Vagina (tissue), 2 donors: ENCODE results near the gene TMEM255B. TPM values are rescaled to one million over a fixed set of nuclear protein-coding genes. Genes with fewer than 3 reads are reported as not detected.
A peak's percentile ranks its signal among the peaks of the same experiment; 100 is the strongest.

Experiments used
- DNase-seq, 2 donors: peaks; one replicate each; pipeline ENCODE4 v3.0.0-alpha.2; 2017; ENCODE audit errors: extremely low spot score in 2 of 2
- H3K27ac ChIP-seq: fragments of 200-600 bp; sonication (generic); one replicate; pipeline ENCODE4 v1.5.1; 2019
- H3K27me3 ChIP-seq: fragments of 200-600 bp; sonication (generic); one replicate; pipeline ENCODE4 v1.5.1; 2019
- H3K36me3 ChIP-seq, 2 donors: fragments of 200-600 bp; sonication (generic); one replicate each; pipeline ENCODE4 v1.5.1; 2017 to 2019
- H3K4me1 ChIP-seq: fragments of 200-600 bp; sonication (generic); one replicate; pipeline ENCODE4 v1.5.1; 2019
- H3K4me3 ChIP-seq, 2 donors: fragments of 200-600 bp; sonication (generic); 1 replicate in 1 of 2; 2 replicates in 1 of 2; pipeline ENCODE4 v1.5.1; 2016 to 2019
- H3K9me3 ChIP-seq: fragments of 200-600 bp; sonication (generic); one replicate; pipeline ENCODE4 v1.5.1; 2019
- CTCF ChIP-seq, 3 experiments: fragments of 450-650 bp in 2 of 3; fragments of 200-600 bp in 1 of 3; sonication (generic) in 1 of 3; IDR thresholded peaks; one replicate each; pipeline ENCODE4 v1.5.1; 2017 to 2019; ENCODE audit warnings: antibody characterized with exemption in 3 of 3, mild to moderate bottlenecking in 2 of 3, moderate library complexity in 2 of 3
- POLR2A ChIP-seq, 2 donors: fragments of 450-650 bp; IDR thresholded peaks; one replicate each; pipeline ENCODE4 v1.6.1; 2017; ENCODE audit warnings: antibody characterized with exemption in 2 of 2, mild to moderate bottlenecking in 2 of 2, moderate library complexity in 2 of 2
- POLR2AphosphoS5 ChIP-seq, 2 donors: sonication (generic); formaldehyde crosslinking; IDR thresholded peaks; one replicate each; pipeline ENCODE4 v1.9.0; 2017; ENCODE audit warnings: antibody characterized with exemption in 2 of 2, mild to moderate bottlenecking in 2 of 2, low read depth in 1 of 2; ENCODE audit not compliant: insufficient read depth in 1 of 2
- intact Hi-C: fragments of 100-400 bp; cut with DNase I; formaldehyde crosslinking; loops from one replicate; pipeline ENCODE4 v1.15.1; 2023
- total RNA-seq: library from RNA; depleted of rRNA; stranded (reverse); fragments of >200 nt; gene quantifications from one replicate; pipeline ENCODE4 v1.2.3, GENCODE V29; 2016

TMEM255B gene
- total RNA-seq, 1 donor from 2014 or later, result 6.4 TPM

GRCh38 chr13:113766035-113766800 lies 7.2 kb downstream of the TMEM255B start:
- peaks cover 0 to 7% of the 10 kb centered on the region in 2 donors for H3K36me3 ChIP-seq
- H3K4me1 ChIP-seq, result no peaks in the 10 kb centered on the region
- DNase-seq, result no peak
- H3K9me3 ChIP-seq, result no peaks in the 10 kb centered on the region
- intact Hi-C loops, result no loop called here
- no peak for TF ChIP-seq POLR2AphosphoS5 (IDR thresholded peaks at IDR 0.05; ENCODE audit: insufficient read depth in 1 of 2, low read depth in 1 of 2)
- no peak for TF ChIP-seq CTCF (IDR thresholded peaks at IDR 0.05)
- TF ChIP-seq POLR2A (IDR thresholded peaks at IDR 0.05), result no peak
- H3K27me3 ChIP-seq, result no peaks in the 10 kb centered on the region
- H3K27ac ChIP-seq, result peak overlapping the region; percentile 35
- no peak overlapping the region for H3K4me3 ChIP-seq

- DNase-seq, result no peak
- no peaks in the 10 kb centered on the region for H3K9me3 ChIP-seq
- intact Hi-C loops, result no loop called here
- H3K27me3 ChIP-seq, result no peaks in the 10 kb centered on the region
- TF ChIP-seq CTCF (IDR thresholded peaks at IDR 0.05), result no peak
- H3K4me3 ChIP-seq, result no peak overlapping the region
- no peaks in the 10 kb centered on the region for H3K4me1 ChIP-seq
- no peak overlapping the region for H3K27ac ChIP-seq
- peaks cover 0 to 7% of the 10 kb centered on the region in 2 donors for H3K36me3 ChIP-seq
These were observed 8.3 kb downstream of the TMEM255B start for GRCh38 chr13:113767366-113767765.

GRCh38 chr13:113768018-113768905 lies 9.2 kb downstream of the TMEM255B start:
- Histone ChIP-seq H3K36me3 (peaks cover 0 to 7% of the 10 kb centered on the region in 2 donors), H3K27ac (no peak overlapping the region), H3K4me3 (no peak overlapping the region), H3K9me3 (no peaks in the 10 kb centered on the region), H3K27me3 (no peaks in the 10 kb centered on the region), H3K4me1 (no peaks in the 10 kb centered on the region)
- TF ChIP-seq POLR2AphosphoS5 (IDR thresholded peaks at IDR 0.05; ENCODE audit: insufficient read depth in 1 of 2, low read depth in 1 of 2), result no peak
- TF ChIP-seq CTCF (IDR thresholded peaks at IDR 0.05), result no peak
- TF ChIP-seq POLR2A (IDR thresholded peaks at IDR 0.05), result no peak
- no peak for DNase-seq
- intact Hi-C loops, result no loop called here

- TF ChIP-seq POLR2AphosphoS5 (IDR thresholded peaks at IDR 0.05; ENCODE audit: insufficient read depth in 1 of 2, low read depth in 1 of 2) (no peak), POLR2A (IDR thresholded peaks at IDR 0.05) (no peak)
- Histone ChIP-seq H3K27me3 (no peaks in the 10 kb centered on the region), H3K27ac (no peak overlapping the region), H3K36me3 (peaks cover 0 to 7% of the 10 kb centered on the region in 2 donors), H3K9me3 (no peaks in the 10 kb centered on the region), H3K4me1 (no peaks in the 10 kb centered on the region), H3K4me3 (no peak overlapping the region)
- DNase-seq, result no peak
- intact Hi-C loops, result no loop called here
These were observed 10.1 kb downstream of the TMEM255B start for GRCh38 chr13:113769106-113769505.

- Histone ChIP-seq H3K4me3 (no peak overlapping the region), H3K27ac (no peak overlapping the region), H3K4me1 (no peaks in the 10 kb centered on the region), H3K36me3 (peaks cover 0 to 7% of the 10 kb centered on the region in 2 donors), H3K9me3 (no peaks in the 10 kb centered on the region), H3K27me3 (no peaks in the 10 kb centered on the region)
- TF ChIP-seq POLR2A (IDR thresholded peaks at IDR 0.05) (no peak), POLR2AphosphoS5 (IDR thresholded peaks at IDR 0.05; ENCODE audit: insufficient read depth in 1 of 2, low read depth in 1 of 2) (no peak), CTCF (IDR thresholded peaks at IDR 0.05) (no peak)
- intact Hi-C loops, result no loop called here
- no peak for DNase-seq
These were observed 10.9 kb downstream of the TMEM255B start for GRCh38 chr13:113769881-113770280.
